Measurements from ENCODE around the gene CPNE7. TPM values are rescaled to one million over a fixed set of nuclear protein-coding genes. Genes with fewer than 3 reads are reported as not detected.
A peak's percentile ranks its signal among the peaks of the same experiment; 100 is the strongest.

The CPNE7 gene
- total RNA-seq, 1 experiment from 2014 or later = 108 TPM

GRCh38 chr16:89581045-89581695 lies 5.6 kb downstream of the CPNE7 start:
- Histone ChIP-seq H3K4me1 (ENCODE audit: insufficient read depth, low read length, poor library complexity, severe bottlenecking) (peaks cover 9% of the 10 kb centered on the region), H3K4me3 (ENCODE audit: low read depth, low read length, poor library complexity, severe bottlenecking) (no peak overlapping the region), H3K9me3 (ENCODE audit: low read depth, low read length, poor library complexity, severe bottlenecking) (no peaks in the 10 kb centered on the region), H3K27ac (ENCODE audit: low read depth, low read length, poor library complexity, severe bottlenecking) (no peak overlapping the region), H3K27me3 (replicated peaks; ENCODE audit: insufficient read depth, low read depth, low read length, poor library complexity) (no peaks in the 10 kb centered on the region), H3K36me3 (ENCODE audit: insufficient read depth, low read length, poor library complexity, severe bottlenecking) (peaks cover 62% of the 10 kb centered on the region)
- intact Hi-C loops (cut with micrococcal nuclease; ENCODE audit: unreplicated experiment) = no loop called here
- CTCF ChIA-PET = no interaction called here
- POLR2A ChIA-PET (ENCODE audit: low non-redundant PET) = no interaction called here
- BruUV-seq (replicated peaks) = TSS peak; percentile 21
- DNase-seq (ENCODE audit: low spot score) = no peak
- no peak for TF ChIP-seq CTCF (conservative IDR thresholded peaks at IDR 0.05; ENCODE audit: low read depth, low read length)

GRCh38 chr16:89581861-89582563 lies 6.5 kb downstream of the CPNE7 start:
- Histone ChIP-seq H3K36me3 (ENCODE audit: insufficient read depth, low read length, poor library complexity, severe bottlenecking) (peaks cover 68% of the 10 kb centered on the region), H3K27me3 (replicated peaks; ENCODE audit: insufficient read depth, low read depth, low read length, poor library complexity) (no peaks in the 10 kb centered on the region), H3K4me3 (ENCODE audit: low read depth, low read length, poor library complexity, severe bottlenecking) (no peak overlapping the region), H3K4me1 (ENCODE audit: insufficient read depth, low read length, poor library complexity, severe bottlenecking) (peaks cover 4% of the 10 kb centered on the region), H3K27ac (ENCODE audit: low read depth, low read length, poor library complexity, severe bottlenecking) (no peak overlapping the region), H3K9me3 (ENCODE audit: low read depth, low read length, poor library complexity, severe bottlenecking) (no peaks in the 10 kb centered on the region)
- intact Hi-C loops (cut with micrococcal nuclease; ENCODE audit: unreplicated experiment) = no loop called here
- BruUV-seq (replicated peaks) = no TSS peak
- CTCF ChIA-PET = interaction anchor here (0.6 kb wide), 1 partner anchor 89 kb away, joined by 3 read pairs; no protein-coding TSS in a partner anchor
- DNase-seq (ENCODE audit: low spot score) = no peak
- POLR2A ChIA-PET (ENCODE audit: low non-redundant PET) = no interaction called here
- TF ChIP-seq EZH2 (IDR thresholded peaks at IDR 0.05; ENCODE audit: borderline replicate concordance, low read depth, low read length, poor library complexity, severe bottlenecking) (no peak), CTCF (conservative IDR thresholded peaks at IDR 0.05; ENCODE audit: low read depth, low read length) (no peak)

GRCh38 chr16:89582614-89583196 lies 7.1 kb downstream of the CPNE7 start:
- TF ChIP-seq CTCF (conservative IDR thresholded peaks at IDR 0.05; ENCODE audit: low read depth, low read length) (no peak), EZH2 (IDR thresholded peaks at IDR 0.05; ENCODE audit: borderline replicate concordance, low read depth, low read length, poor library complexity, severe bottlenecking) (no peak)
- intact Hi-C loops (cut with micrococcal nuclease; ENCODE audit: unreplicated experiment) = no loop called here
- Histone ChIP-seq H3K27me3 (replicated peaks; ENCODE audit: insufficient read depth, low read depth, low read length, poor library complexity) (no peaks in the 10 kb centered on the region), H3K4me3 (ENCODE audit: low read depth, low read length, poor library complexity, severe bottlenecking) (no peak overlapping the region), H3K36me3 (ENCODE audit: insufficient read depth, low read length, poor library complexity, severe bottlenecking) (peaks cover 62% of the 10 kb centered on the region), H3K27ac (ENCODE audit: low read depth, low read length, poor library complexity, severe bottlenecking) (no peak overlapping the region), H3K4me1 (ENCODE audit: insufficient read depth, low read length, poor library complexity, severe bottlenecking) (peaks cover 4% of the 10 kb centered on the region), H3K9me3 (ENCODE audit: low read depth, low read length, poor library complexity, severe bottlenecking) (no peaks in the 10 kb centered on the region)
- BruUV-seq (replicated peaks) = no TSS peak
- POLR2A ChIA-PET (ENCODE audit: low non-redundant PET) = interaction anchor here (0.6 kb wide), 1 partner anchor 8 kb away, joined by 9 read pairs; no protein-coding TSS in a partner anchor
- CTCF ChIA-PET = no interaction called here
- no peak for DNase-seq (ENCODE audit: low spot score)
